Endodermal cell (in vitro differentiated cells): ENCODE data around the gene CTTNBP2NL. TPM values are rescaled to one million over a fixed set of nuclear protein-coding genes. Genes with fewer than 3 reads are reported as not detected.

Experiments used
- DNase-seq: peaks from one replicate; pipeline ENCODE4 v3.0.0-alpha.2; 2017
- H3K27ac ChIP-seq: 2 replicates; pipeline ENCODE4 v1.5.1; 2013; ENCODE audit warnings: mild to moderate bottlenecking, low read depth, low read length, moderate library complexity
- H3K27me3 ChIP-seq: 2 replicates; pipeline ENCODE4 v1.6.1; 2013; ENCODE audit warnings: mild to moderate bottlenecking, low read length, moderate library complexity; ENCODE audit not compliant: insufficient read depth, control insufficient read depth, poor library complexity, severe bottlenecking
- H3K36me3 ChIP-seq: 2 replicates; pipeline ENCODE4 v1.7.0; 2013; ENCODE audit warnings: mild to moderate bottlenecking, low read length, moderate library complexity; ENCODE audit not compliant: control insufficient read depth, insufficient read depth
- H3K4me1 ChIP-seq: one replicate; pipeline ENCODE4 v1.7.0; 2013; ENCODE audit warnings: low read length; ENCODE audit not compliant: control insufficient read depth, insufficient read depth
- H3K4me3 ChIP-seq: 2 replicates; pipeline ENCODE4 v1.5.1; 2013; ENCODE audit warnings: mild to moderate bottlenecking, low read length, moderate library complexity
- H3K9ac ChIP-seq: 2 replicates; pipeline ENCODE4 v1.6.1; 2013; ENCODE audit warnings: mild to moderate bottlenecking, low read length, moderate library complexity; ENCODE audit not compliant: poor library complexity, severe bottlenecking; ENCODE audit errors: extremely low read depth
- H3K9me3 ChIP-seq: 2 replicates; pipeline ENCODE4 v1.6.1; 2013; ENCODE audit warnings: mild to moderate bottlenecking, low read length, moderate library complexity; ENCODE audit not compliant: control insufficient read depth
- H3K27ac Mint-ChIP-seq: 2 replicates; pipeline ENCODE4 v1.8.0; 2020; ENCODE audit warnings: mixed read lengths
- H3K27me3 Mint-ChIP-seq: 2 replicates; pipeline ENCODE4 v1.8.0; 2021; ENCODE audit warnings: mild to moderate bottlenecking, mixed read lengths; ENCODE audit not compliant: insufficient read depth
- H3K36me3 Mint-ChIP-seq: 2 replicates; pipeline ENCODE4 v1.8.0; 2020; ENCODE audit warnings: low read depth, mixed read lengths
- H3K4me1 Mint-ChIP-seq: 2 replicates; pipeline ENCODE4 v1.8.0; 2020; ENCODE audit warnings: mixed read lengths
- H3K4me3 Mint-ChIP-seq: 2 replicates; pipeline ENCODE4 v1.8.0; 2020; ENCODE audit warnings: mild to moderate bottlenecking, moderate library complexity, mixed read lengths
- H3K9me3 Mint-ChIP-seq: 2 replicates; pipeline ENCODE4 v1.8.0; 2020; ENCODE audit warnings: mild to moderate bottlenecking, mixed read lengths
- CTCF ChIP-seq: fragments of 200-600 bp; sonication (generic); conservative IDR thresholded peaks from 2 replicates; pipeline ENCODE4 v1.5.0; 2021; ENCODE audit warnings: antibody characterized with exemption, mild to moderate bottlenecking
- WGBS, 2 experiments: methylation state at CpG; one replicate each; pipeline versions ENCODE4 v1.1.5 to v1.1.7; 2013; ENCODE audit warnings: missing lambda C conversion rate in 2 of 2, mixed read lengths in 1 of 2; ENCODE audit not compliant: insufficient coverage in 1 of 2, insufficient read length in 1 of 2; 5-methylcytosine and 5-hydroxymethylcytosine counted together
- total RNA-seq, 2 donors: library from RNA; stranded (reverse); fragmentation: NEBNext Ultra II Directional in 1 of 2; extraction: Animal tissue kit (Norgen Biotek cat#: 25700) in 1 of 2; gene quantifications; 2 replicates in 1 of 2; 3 replicates in 1 of 2; pipeline ENCODE4 v1.2.1, GENCODE V29; 2021

The CTTNBP2NL gene
- total RNA-seq, 2 donors from 2014 or later, result 36.0 to 41.5 TPM

GRCh38 chr1:112386731-112387346 lies 9.2 kb upstream of the CTTNBP2NL start:
- no peak overlapping the region for H3K27ac Mint-ChIP-seq
- H3K27me3 ChIP-seq, result no peaks in the 10 kb centered on the region
- H3K4me3 ChIP-seq, result no peak overlapping the region
- WGBS, 2 experiments, result 75 to 93% methylated on average over 2 of the region's 2 CpGs
- no peak for DNase-seq
- H3K9me3 ChIP-seq, result no peaks in the 10 kb centered on the region
- H3K36me3 ChIP-seq, result no peaks in the 10 kb centered on the region
- H3K4me1 ChIP-seq, result no peaks in the 10 kb centered on the region
- no peaks in the 10 kb centered on the region for H3K36me3 Mint-ChIP-seq
- no peak overlapping the region for H3K27ac ChIP-seq
- H3K4me3 Mint-ChIP-seq, result no peak overlapping the region
- TF ChIP-seq CTCF, result no peak
- H3K9me3 Mint-ChIP-seq, result no peaks in the 10 kb centered on the region
- H3K27me3 Mint-ChIP-seq, result peaks cover 23% of the 10 kb centered on the region
- H3K4me1 Mint-ChIP-seq, result peaks cover 19% of the 10 kb centered on the region
- no peak overlapping the region for H3K9ac ChIP-seq

- H3K36me3 ChIP-seq, result no peaks in the 10 kb centered on the region
- no peaks in the 10 kb centered on the region for H3K9me3 ChIP-seq
- no peaks in the 10 kb centered on the region for H3K9me3 Mint-ChIP-seq
- no peaks in the 10 kb centered on the region for H3K4me1 ChIP-seq
- H3K4me3 ChIP-seq, result no peak overlapping the region
- no peak overlapping the region for H3K27ac Mint-ChIP-seq
- no peak overlapping the region for H3K27ac ChIP-seq
- WGBS, 2 experiments, result 85 to 88% methylated on average over 2 to 3 of the region's 3 CpGs
- H3K4me1 Mint-ChIP-seq, result peaks cover 19% of the 10 kb centered on the region
- H3K4me3 Mint-ChIP-seq, result no peak overlapping the region
- H3K9ac ChIP-seq, result no peak overlapping the region
- no peak for TF ChIP-seq CTCF
- no peaks in the 10 kb centered on the region for H3K27me3 ChIP-seq
- peaks cover 20% of the 10 kb centered on the region for H3K27me3 Mint-ChIP-seq
- DNase-seq, result no peak
- no peaks in the 10 kb centered on the region for H3K36me3 Mint-ChIP-seq
Observed at GRCh38 chr1:112387807-112388206, 8.2 kb upstream of the CTTNBP2NL start.

GRCh38 chr1:112388436-112388835 lies 7.6 kb upstream of the CTTNBP2NL start:
- no peaks in the 10 kb centered on the region for H3K36me3 ChIP-seq
- Mint-ChIP-seq H3K4me3 (no peak overlapping the region), H3K36me3 (no peaks in the 10 kb centered on the region), H3K4me1 (peaks cover 17% of the 10 kb centered on the region), H3K9me3 (no peaks in the 10 kb centered on the region), H3K27me3 (peaks cover 20% of the 10 kb centered on the region), H3K27ac (no peak overlapping the region)
- H3K27me3 ChIP-seq, result no peaks in the 10 kb centered on the region
- H3K9me3 ChIP-seq, result no peaks in the 10 kb centered on the region
- H3K27ac ChIP-seq, result no peak overlapping the region
- H3K4me3 ChIP-seq, result no peak overlapping the region
- DNase-seq, result peak; percentile 48
- TF ChIP-seq CTCF, result no peak
- no peaks in the 10 kb centered on the region for H3K4me1 ChIP-seq
- no peak overlapping the region for H3K9ac ChIP-seq
- WGBS, 2 experiments, result 42 to 50% methylated on average over 2 to 3 of the region's 3 CpGs
